GM21390 (cell line): ENCODE data around the gene FRMD8.

Experiments used
- ATAC-seq: cut with Tn5 transposase; IDR thresholded peaks from one replicate; pipeline ENCODE4 v1.9.1; 2021; ENCODE audit not compliant: unreplicated experiment

FRMD8 gene

GRCh38 chr11:65392186-65392829 is 5.9 kb downstream of the FRMD8 start:
- no peak for ATAC-seq

- no peak for ATAC-seq
Measured at GRCh38 chr11:65392899-65393298, 6.5 kb downstream of the FRMD8 start.

- no peak for ATAC-seq
Measured at GRCh38 chr11:65393513-65394079, 7.2 kb downstream of the FRMD8 start.

GRCh38 chr11:65394125-65394536 is 7.7 kb downstream of the FRMD8 start:
- ATAC-seq, result no peak

GRCh38 chr11:65395961-65396530 is 9.6 kb downstream of the FRMD8 start:
- no peak for ATAC-seq

GRCh38 chr11:65396769-65397745 is 10.6 kb downstream of the FRMD8 start:
- no peak for ATAC-seq

GRCh38 chr11:65398362-65398910 is 12.0 kb downstream of the FRMD8 start:
- no peak for ATAC-seq

GRCh38 chr11:65399249-65399648 is 12.8 kb downstream of the FRMD8 start:
- no peak for ATAC-seq

GRCh38 chr11:65399845-65400244 is 13.4 kb downstream of the FRMD8 start:
- no peak for ATAC-seq

GRCh38 chr11:65400307-65401072 is 14.1 kb downstream of the FRMD8 start:
- no peak for ATAC-seq

- no peak for ATAC-seq
Measured at GRCh38 chr11:65401073-65401802, 14.8 kb downstream of the FRMD8 start.

- no peak for ATAC-seq
Measured at GRCh38 chr11:65401803-65402248, 15.4 kb downstream of the FRMD8 start.

- ATAC-seq, result no peak
Measured at GRCh38 chr11:65402790-65403189, 16.4 kb downstream of the FRMD8 start.

- ATAC-seq, result no peak
Measured at GRCh38 chr11:65403607-65404121, 17.2 kb downstream of the FRMD8 start.

GRCh38 chr11:65404210-65404609 is 17.8 kb downstream of the FRMD8 start:
- no peak for ATAC-seq

GRCh38 chr11:65404638-65405339 is 18.4 kb downstream of the FRMD8 start:
- ATAC-seq, result no peak

GRCh38 chr11:65410936-65411680 is 24.7 kb downstream of the FRMD8 start:
- no peak for ATAC-seq

- no peak for ATAC-seq
Measured at GRCh38 chr11:65411681-65412070, 25.2 kb downstream of the FRMD8 start.
